ENCODE measurements around the gene JAZF1.

The JAZF1 gene

GRCh38 chr7:27942711-27943110 lies 237.9 kb downstream of the JAZF1 start:
- POLR2A ChIA-PET, result no interaction called here
- peaks cover 0 to 3% (median 0%) of the 10 kb centered on the region in 5 experiments for H3K27me3 ChIP-seq (replicated peaks in 2 of 5; ENCODE audit: control insufficient read depth in 4 of 5, insufficient read depth in 5 of 5, low read length in 4 of 5)
- DNase-seq, result no peak
- H3K36me3 ChIP-seq (ENCODE audit: control insufficient read depth in 4 of 4, insufficient read depth in 4 of 4, low read length in 3 of 4), result no peaks in the 10 kb centered on the region
- no peaks in the 10 kb centered on the region for H3K4me1 ChIP-seq (ENCODE audit: control extremely low read depth in 1 of 4, control insufficient read depth in 4 of 4, insufficient read depth in 4 of 4, low read length in 3 of 4)
- no peak overlapping the region for H3K27ac ChIP-seq (ENCODE audit: insufficient read depth in 1 of 2, low read depth in 1 of 2, low read length in 2 of 2, poor library complexity in 1 of 2, severe bottlenecking in 2 of 2)
- CTCF ChIA-PET, result interaction anchor here (0.6 kb wide), 1 partner anchor 10 kb away, joined by 3 read pairs; no protein-coding TSS in a partner anchor
- H3K9me3 ChIP-seq (ENCODE audit: control extremely low read depth in 1 of 5, control insufficient read depth in 4 of 5, insufficient read depth in 2 of 5, low read depth in 1 of 5, low read length in 4 of 5), result peaks cover 0 to 8% (median 6%) of the 10 kb centered on the region in 5 experiments
- H3K4me3 ChIP-seq (ENCODE audit: control insufficient read depth in 1 of 7, extremely low read depth in 1 of 7, insufficient read depth in 4 of 7, low read depth in 2 of 7, low read length in 6 of 7), result no peak overlapping the region
- 93% methylated on average over 8 of the region's 8 CpGs for WGBS (ENCODE audit: insufficient coverage)

GRCh38 chr7:27941522-27941921 lies 239.1 kb downstream of the JAZF1 start:
- ChIA-PET CTCF (interaction anchor here (1.0 kb wide), 1 partner anchor 11 kb away, joined by 4 read pairs; no protein-coding TSS in a partner anchor), POLR2A (no interaction called here)
- no peak for DNase-seq
- no peaks in the 10 kb centered on the region for H3K4me1 ChIP-seq (ENCODE audit: control extremely low read depth in 1 of 4, control insufficient read depth in 4 of 4, insufficient read depth in 4 of 4, low read length in 3 of 4)
- H3K9me3 ChIP-seq (ENCODE audit: control extremely low read depth in 1 of 5, control insufficient read depth in 4 of 5, insufficient read depth in 2 of 5, low read depth in 1 of 5, low read length in 4 of 5), result peaks cover 0 to 8% (median 6%) of the 10 kb centered on the region in 5 experiments
- H3K27me3 ChIP-seq (replicated peaks in 2 of 5; ENCODE audit: control insufficient read depth in 4 of 5, insufficient read depth in 5 of 5, low read length in 4 of 5), result peaks cover 0 to 2% (median 0%) of the 10 kb centered on the region in 5 experiments
- H3K27ac ChIP-seq (ENCODE audit: insufficient read depth in 1 of 2, low read depth in 1 of 2, low read length in 2 of 2, poor library complexity in 1 of 2, severe bottlenecking in 2 of 2), result no peak overlapping the region
- WGBS (ENCODE audit: insufficient coverage), result 43% methylated on average over 1 of the region's 2 CpGs
- no peaks in the 10 kb centered on the region for H3K36me3 ChIP-seq (ENCODE audit: control insufficient read depth in 4 of 4, insufficient read depth in 4 of 4, low read length in 3 of 4)
- H3K4me3 ChIP-seq (ENCODE audit: control insufficient read depth in 1 of 7, extremely low read depth in 1 of 7, insufficient read depth in 4 of 7, low read depth in 2 of 7, low read length in 6 of 7), result no peak overlapping the region

GRCh38 chr7:27940341-27940740 lies 240.3 kb downstream of the JAZF1 start:
- peaks cover 0 to 8% (median 6%) of the 10 kb centered on the region in 5 experiments for H3K9me3 ChIP-seq (ENCODE audit: control extremely low read depth in 1 of 5, control insufficient read depth in 4 of 5, insufficient read depth in 2 of 5, low read depth in 1 of 5, low read length in 4 of 5)
- no peaks in the 10 kb centered on the region for H3K36me3 ChIP-seq (ENCODE audit: control insufficient read depth in 4 of 4, insufficient read depth in 4 of 4, low read length in 3 of 4)
- POLR2A ChIA-PET, result no interaction called here
- H3K4me3 ChIP-seq (ENCODE audit: control insufficient read depth in 1 of 7, extremely low read depth in 1 of 7, insufficient read depth in 4 of 7, low read depth in 2 of 7, low read length in 6 of 7), result no peak overlapping the region
- CTCF ChIA-PET, result no interaction called here
- H3K27ac ChIP-seq (ENCODE audit: insufficient read depth in 1 of 2, low read depth in 1 of 2, low read length in 2 of 2, poor library complexity in 1 of 2, severe bottlenecking in 2 of 2), result no peak overlapping the region
- no peak for DNase-seq
- 83% methylated on average over 9 of the region's 9 CpGs for WGBS (ENCODE audit: insufficient coverage)
- H3K27me3 ChIP-seq (replicated peaks in 2 of 5; ENCODE audit: control insufficient read depth in 4 of 5, insufficient read depth in 5 of 5, low read length in 4 of 5), result peaks cover 0 to 1% (median 0%) of the 10 kb centered on the region in 5 experiments
- no peaks in the 10 kb centered on the region for H3K4me1 ChIP-seq (ENCODE audit: control extremely low read depth in 1 of 4, control insufficient read depth in 4 of 4, insufficient read depth in 4 of 4, low read length in 3 of 4)

- DNase-seq, result no peak
- peaks cover 0 to 1% (median 0%) of the 10 kb centered on the region in 5 experiments for H3K27me3 ChIP-seq (replicated peaks in 2 of 5; ENCODE audit: control insufficient read depth in 4 of 5, insufficient read depth in 5 of 5, low read length in 4 of 5)
- ChIA-PET CTCF (no interaction called here), POLR2A (no interaction called here)
- no peak overlapping the region for H3K27ac ChIP-seq (ENCODE audit: insufficient read depth in 1 of 2, low read depth in 1 of 2, low read length in 2 of 2, poor library complexity in 1 of 2, severe bottlenecking in 2 of 2)
- WGBS (ENCODE audit: insufficient coverage), result 100% methylated on average over 7 of the region's 10 CpGs
- H3K9me3 ChIP-seq (ENCODE audit: control extremely low read depth in 1 of 5, control insufficient read depth in 4 of 5, insufficient read depth in 2 of 5, low read depth in 1 of 5, low read length in 4 of 5), result peaks cover 0 to 8% (median 6%) of the 10 kb centered on the region in 5 experiments
- H3K4me1 ChIP-seq (ENCODE audit: control extremely low read depth in 1 of 4, control insufficient read depth in 4 of 4, insufficient read depth in 4 of 4, low read length in 3 of 4), result no peaks in the 10 kb centered on the region
- no peak overlapping the region for H3K4me3 ChIP-seq (ENCODE audit: control insufficient read depth in 1 of 7, extremely low read depth in 1 of 7, insufficient read depth in 4 of 7, low read depth in 2 of 7, low read length in 6 of 7)
- H3K36me3 ChIP-seq (ENCODE audit: control insufficient read depth in 4 of 4, insufficient read depth in 4 of 4, low read length in 3 of 4), result no peaks in the 10 kb centered on the region
Observed at GRCh38 chr7:27939893-27940292, 240.7 kb downstream of the JAZF1 start.

- H3K27ac ChIP-seq (ENCODE audit: insufficient read depth in 1 of 2, low read depth in 1 of 2, low read length in 2 of 2, poor library complexity in 1 of 2, severe bottlenecking in 2 of 2), result no peak overlapping the region
Observed at GRCh38 chr7:27936768-27937102, 243.9 kb downstream of the JAZF1 start.

GRCh38 chr7:27936047-27936767 lies 244.4 kb downstream of the JAZF1 start:
- H3K4me3 ChIP-seq (ENCODE audit: control insufficient read depth in 1 of 7, extremely low read depth in 1 of 7, insufficient read depth in 4 of 7, low read depth in 2 of 7, low read length in 6 of 7), result no peak overlapping the region
- CTCF ChIA-PET, result interaction anchor here (1.1 to 1.5 kb wide), 9 partner anchors 10 to 740 kb away, joined by 3 to 5 read pairs (median 3); no protein-coding TSS in a partner anchor
- 93% methylated on average over 2 of the region's 6 CpGs for WGBS (ENCODE audit: insufficient coverage)
- POLR2A ChIA-PET, result no interaction called here
- H3K4me1 ChIP-seq (ENCODE audit: control extremely low read depth in 1 of 4, control insufficient read depth in 4 of 4, insufficient read depth in 4 of 4, low read length in 3 of 4), result no peaks in the 10 kb centered on the region
- peaks cover 0 to 8% (median 6%) of the 10 kb centered on the region in 5 experiments for H3K9me3 ChIP-seq (ENCODE audit: control extremely low read depth in 1 of 5, control insufficient read depth in 4 of 5, insufficient read depth in 2 of 5, low read depth in 1 of 5, low read length in 4 of 5)
- no peaks in the 10 kb centered on the region for H3K36me3 ChIP-seq (ENCODE audit: control insufficient read depth in 4 of 4, insufficient read depth in 4 of 4, low read length in 3 of 4)
- no peak for DNase-seq
- peaks cover 0 to 1% (median 0%) of the 10 kb centered on the region in 5 experiments for H3K27me3 ChIP-seq (replicated peaks in 2 of 5; ENCODE audit: control insufficient read depth in 4 of 5, insufficient read depth in 5 of 5, low read length in 4 of 5)
- no peak overlapping the region for H3K27ac ChIP-seq (ENCODE audit: insufficient read depth in 1 of 2, low read depth in 1 of 2, low read length in 2 of 2, poor library complexity in 1 of 2, severe bottlenecking in 2 of 2)

More at GRCh38 chr7:27936768-27937102, 243.9 kb downstream of the JAZF1 start:
- CTCF ChIA-PET, result interaction anchor here (1.2 to 1.5 kb wide), 6 partner anchors 12 to 738 kb away, joined by 3 to 5 read pairs (median 3); no protein-coding TSS in a partner anchor
- peaks cover 0 to 1% (median 0%) of the 10 kb centered on the region in 5 experiments for H3K27me3 ChIP-seq (replicated peaks in 2 of 5; ENCODE audit: control insufficient read depth in 4 of 5, insufficient read depth in 5 of 5, low read length in 4 of 5)
- no peak for DNase-seq
- no peaks in the 10 kb centered on the region for H3K4me1 ChIP-seq (ENCODE audit: control extremely low read depth in 1 of 4, control insufficient read depth in 4 of 4, insufficient read depth in 4 of 4, low read length in 3 of 4)
- H3K9me3 ChIP-seq (ENCODE audit: control extremely low read depth in 1 of 5, control insufficient read depth in 4 of 5, insufficient read depth in 2 of 5, low read depth in 1 of 5, low read length in 4 of 5), result peaks cover 0 to 8% (median 6%) of the 10 kb centered on the region in 5 experiments
- POLR2A ChIA-PET, result no interaction called here
- no peak overlapping the region for H3K4me3 ChIP-seq (ENCODE audit: control insufficient read depth in 1 of 7, extremely low read depth in 1 of 7, insufficient read depth in 4 of 7, low read depth in 2 of 7, low read length in 6 of 7)
- no peaks in the 10 kb centered on the region for H3K36me3 ChIP-seq (ENCODE audit: control insufficient read depth in 4 of 4, insufficient read depth in 4 of 4, low read length in 3 of 4)
